Omental fat pad (tissue), 4 donors: ENCODE results near the gene PRPSAP1. TPM values are rescaled to one million over a fixed set of nuclear protein-coding genes. Genes with fewer than 3 reads are reported as not detected.
A peak's percentile ranks its signal among the peaks of the same experiment; 100 is the strongest.

Source experiments
- ATAC-seq: fragments of 150-250 bp; one replicate; pipeline ENCODE4 v1.9.1; 2016; ENCODE audit warnings: mild to moderate bottlenecking, moderate library complexity; ENCODE audit not compliant: low FRiP score
- DNase-seq: peaks from one replicate; pipeline ENCODE4 v3.0.0-alpha.2; 2019; ENCODE audit warnings: low spot score
- CTCF ChIP-seq, 3 donors: fragments of 450-650 bp; IDR thresholded peaks; one replicate each; pipeline ENCODE4 v1.5.1; 2016 to 2017; ENCODE audit warnings: antibody characterized with exemption in 3 of 3, mild to moderate bottlenecking in 3 of 3, moderate library complexity in 2 of 3
- total RNA-seq, 4 donors: library from RNA; depleted of rRNA; stranded (reverse); fragments of >200 nt; gene quantifications; one replicate each; pipeline ENCODE4 v1.1.0, GENCODE V29; 2016

Gene PRPSAP1
- 10 to 100 TPM; 31.3 to 80.4 (median 53.7) TPM for total RNA-seq

- no peak for TF ChIP-seq CTCF (IDR thresholded peaks at IDR 0.05)
- ATAC-seq (peak; percentile 96), DNase-seq (peak; percentile 42)
Measured at GRCh38 chr17:76353599-76354316, at the start of gene PRPSAP1. Gene PRPSAP1, minus strand, starts transcription at chr17:76353916. Its CDS starts 213 bp downstream, at chr17:76353703.

GRCh38 chr17:76402711-76403110 is 49.0 kb upstream of the PRPSAP1 start:
- ATAC-seq (no peak), DNase-seq (no peak)
- TF ChIP-seq CTCF (IDR thresholded peaks at IDR 0.05): no peak

GRCh38 chr17:76399175-76400172 is 45.8 kb upstream of the PRPSAP1 start:
- TF ChIP-seq CTCF (IDR thresholded peaks at IDR 0.05): no peak
- DNase-seq (no peak), ATAC-seq (no peak)

GRCh38 chr17:76398523-76399174 is 44.9 kb upstream of the PRPSAP1 start:
- DNase-seq (no peak), ATAC-seq (no peak)
- TF ChIP-seq CTCF (IDR thresholded peaks at IDR 0.05): no peak

GRCh38 chr17:76397687-76398522 is 44.2 kb upstream of the PRPSAP1 start:
- DNase-seq (peak; percentile 99), ATAC-seq (peak; percentile 66)
- TF ChIP-seq CTCF (IDR thresholded peaks at IDR 0.05): peak in 1 of 3 donors; percentile 89

GRCh38 chr17:76397184-76397583 is 43.5 kb upstream of the PRPSAP1 start:
- DNase-seq: no peak
- no peak for ATAC-seq

More at GRCh38 chr17:76397184-76397583, 43.5 kb upstream of the PRPSAP1 start:
- TF ChIP-seq CTCF (IDR thresholded peaks at IDR 0.05): no peak
